SK-N-SH (cell line): ENCODE measurements around the gene RNF112. TPM values are rescaled to one million over a fixed set of nuclear protein-coding genes. Genes with fewer than 3 reads are reported as not detected.

ENCODE experiments used
- CTCF ChIA-PET: fragments of 300-600, 350-600 bp; formaldehyde crosslinking; extraction: SDS; loops from one replicate; lab custom pipeline; 2021; lab: Yijun Ruan, JAX
- POLR2A ChIA-PET: fragments of 350-600 bp; sonication (Branson Sonifier 250); formaldehyde crosslinking; extraction: SDS; loops from one replicate; lab custom pipeline; 2020; ENCODE audit warnings: antibody characterized with exemption, inconsistent platforms; lab: Yijun Ruan, JAX
- DNase-seq: peaks from one replicate; pipeline ENCODE4 v3.0.0; 2012
- H2AFZ ChIP-seq: fragments of 200-600 bp; sonication (generic); 2 replicates; pipeline ENCODE4 v1.8.1; 2016; ENCODE audit warnings: antibody characterized with exemption, mild to moderate bottlenecking, low read depth
- H3F3A ChIP-seq: fragments of 200-600 bp; sonication (generic); replicated peaks from 2 replicates; pipeline ENCODE3; 2016; ENCODE audit warnings: antibody characterized with exemption, mild to moderate bottlenecking; ENCODE audit not compliant: insufficient read depth
- H3K27ac ChIP-seq, 2 experiments: fragments of 200-500 bp in 1 of 2; fragments of 200-600 bp in 1 of 2; sonication (Bioruptor generic) in 1 of 2; sonication (generic), shearing (Covaris generic) in 1 of 2; 2 replicates each; pipeline versions ENCODE4 v1.5.1 to v1.6.1; 2014 to 2016; ENCODE audit warnings: low read depth in 2 of 2, inconsistent platforms in 1 of 2, low read length in 1 of 2, mild to moderate bottlenecking in 1 of 2, mixed read lengths in 1 of 2
- H3K27me3 ChIP-seq: fragments of 200-600 bp; sonication (generic), shearing (Covaris generic); 2 replicates; pipeline ENCODE4 v1.6.1; 2016; ENCODE audit warnings: mixed run types; ENCODE audit not compliant: insufficient read depth
- H3K36me3 ChIP-seq, 2 experiments: fragments of 200-500 bp in 1 of 2; fragments of 200-600 bp in 1 of 2; sonication (Bioruptor generic) in 1 of 2; sonication (generic) in 1 of 2; replicated peaks in 1 of 2; 2 replicates each; pipeline versions ENCODE3 to v1.5.1; 2014 to 2016; ENCODE audit warnings: low read length in 1 of 2, mild to moderate bottlenecking in 1 of 2; ENCODE audit not compliant: insufficient read depth in 2 of 2, control insufficient read depth in 1 of 2
- H3K4me1 ChIP-seq, 2 experiments: fragments of 200-500 bp in 1 of 2; fragments of 200-600 bp in 1 of 2; sonication (Bioruptor generic) in 1 of 2; sonication (generic), shearing (Covaris generic) in 1 of 2; 2 replicates each; pipeline versions ENCODE4 v1.5.1 to v1.6.1; 2014 to 2016; ENCODE audit warnings: low read depth in 1 of 2, low read length in 1 of 2, mixed run types in 1 of 2; ENCODE audit not compliant: insufficient read depth in 2 of 2, control insufficient read depth in 1 of 2
- H3K4me2 ChIP-seq: fragments of 200-600 bp; sonication (generic), shearing (Covaris generic); 2 replicates; pipeline ENCODE4 v1.6.1; 2017; ENCODE audit warnings: mixed run types
- H3K4me3 ChIP-seq, 2 experiments: fragments of 200-500 bp in 1 of 2; fragments of 200-600 bp in 1 of 2; sonication (Bioruptor generic) in 1 of 2; sonication (generic), shearing (Covaris generic) in 1 of 2; 2 replicates each; pipeline versions ENCODE4 v1.5.1 to v1.8.1; 2014 to 2016; ENCODE audit warnings: low read depth in 2 of 2, inconsistent platforms in 1 of 2, low read length in 1 of 2, mild to moderate bottlenecking in 1 of 2, mixed read lengths in 1 of 2, moderate library complexity in 1 of 2
- H3K79me2 ChIP-seq: fragments of 200-600 bp; sonication (generic); 2 replicates; pipeline ENCODE4 v1.8.1; 2017; ENCODE audit warnings: mild to moderate bottlenecking; ENCODE audit not compliant: insufficient read depth
- H3K9ac ChIP-seq: fragments of 200-600 bp; sonication (generic); 2 replicates; pipeline ENCODE4 v1.6.1; 2017; ENCODE audit warnings: mixed run types
- H3K9me2 ChIP-seq: fragments of 200-600 bp; sonication (generic); 2 replicates; pipeline ENCODE4 v1.6.1; 2017; ENCODE audit warnings: mixed run types
- H3K9me3 ChIP-seq: fragments of 200-600 bp; sonication (generic); 2 replicates; pipeline ENCODE4 v1.6.1; 2017; ENCODE audit warnings: mixed run types, mild to moderate bottlenecking, moderate library complexity
- H4K20me1 ChIP-seq: fragments of 200-600 bp; sonication (generic); 2 replicates; pipeline ENCODE4 v1.6.1; 2017; ENCODE audit warnings: mild to moderate bottlenecking, mixed run types; ENCODE audit not compliant: insufficient read depth
- CHD2 ChIP-seq: fragments of 150-350 bp; IDR thresholded peaks from 2 replicates; pipeline ENCODE4 v1.6.1; 2018; ENCODE audit warnings: low read length; ENCODE audit not compliant: partially characterized antibody
- EZH2phosphoT487 ChIP-seq: fragments of 200-600 bp; sonication (generic); IDR thresholded peaks from 2 replicates; pipeline ENCODE4 v1.6.1; 2017; ENCODE audit warnings: low read depth, mixed run types, mild to moderate bottlenecking, antibody characterized with exemption, moderate library complexity, borderline replicate concordance
- FOXJ3 ChIP-seq: sonication (generic); formaldehyde crosslinking; IDR thresholded peaks from 2 replicates; pipeline ENCODE4 v1.5.1; 2020; ENCODE audit warnings: mild to moderate bottlenecking, missing genetic modification reagents
- MEF2A ChIP-seq: IDR thresholded peaks from 2 replicates; pipeline ENCODE4 v1.4.0; 2012; ENCODE audit warnings: low read depth, borderline replicate concordance
- MXI1 ChIP-seq: IDR thresholded peaks from 2 replicates; pipeline ENCODE4 v1.6.1; 2012; ENCODE audit warnings: mild to moderate bottlenecking, low read depth, low read length, improper control_type of control experiment
- NRF1 ChIP-seq: IDR thresholded peaks from 2 replicates; pipeline ENCODE4 v1.6.1; 2012; ENCODE audit warnings: low read depth, mild to moderate bottlenecking, low read length
- POLR2AphosphoS5 ChIP-seq: IDR thresholded peaks from 2 replicates; pipeline ENCODE4 v1.6.1; 2012; ENCODE audit warnings: low read depth, low read length
- RCOR1 ChIP-seq: fragments of 150-350 bp; IDR thresholded peaks from 2 replicates; pipeline ENCODE4 v1.6.1; 2017; ENCODE audit warnings: antibody characterized with exemption, low read length
- RXRA ChIP-seq: IDR thresholded peaks from 2 replicates; pipeline ENCODE4 v1.4.0; 2012; ENCODE audit warnings: low read depth, mild to moderate bottlenecking, borderline replicate concordance
- SIN3A ChIP-seq: IDR thresholded peaks from 2 replicates; pipeline ENCODE4 v1.6.1; 2012; ENCODE audit warnings: low read depth, mild to moderate bottlenecking, low read length, moderate library complexity, borderline replicate concordance
- TCF12 ChIP-seq: IDR thresholded peaks from 2 replicates; pipeline ENCODE4 v1.4.0; 2012
- TEAD4 ChIP-seq: IDR thresholded peaks from 2 replicates; pipeline ENCODE4 v1.4.0; 2012; ENCODE audit warnings: mild to moderate bottlenecking, borderline replicate concordance; ENCODE audit not compliant: insufficient read depth
- WGBS: methylation state at CpG from one replicate; pipeline ENCODE4 v1.1.6; 2017; ENCODE audit warnings: low lambda C conversion rate; 5-methylcytosine and 5-hydroxymethylcytosine counted together
- polyA plus RNA-seq, 3 experiments: library from polyadenylated mRNA; depleted of rRNA; stranded (reverse); fragments of >200 nt; gene quantifications; 2 replicates each; pipeline ENCODE4 v1.2.3, GENCODE V29; 2012
- TF ChIP-seq, protein P1 (sequence below): IDR thresholded peaks from 2 replicates; pipeline ENCODE4 v1.6.1; 2012; ENCODE audit warnings: mild to moderate bottlenecking, low read depth, low read length, moderate library complexity
- TF ChIP-seq, protein P2 (sequence below): fragments of 150-350 bp; IDR thresholded peaks from 2 replicates; pipeline ENCODE4 v1.6.1; 2016; ENCODE audit warnings: mild to moderate bottlenecking, low read depth, low read length
- TF ChIP-seq, protein P3 (sequence below): IDR thresholded peaks from 2 replicates; pipeline ENCODE4 v1.4.0; 2012; ENCODE audit warnings: low read depth

Gene RNF112
- polyA plus RNA-seq, 1 of the 3 experiments (the other 2 are of a cell fraction), result 22.6 TPM

DNA sequence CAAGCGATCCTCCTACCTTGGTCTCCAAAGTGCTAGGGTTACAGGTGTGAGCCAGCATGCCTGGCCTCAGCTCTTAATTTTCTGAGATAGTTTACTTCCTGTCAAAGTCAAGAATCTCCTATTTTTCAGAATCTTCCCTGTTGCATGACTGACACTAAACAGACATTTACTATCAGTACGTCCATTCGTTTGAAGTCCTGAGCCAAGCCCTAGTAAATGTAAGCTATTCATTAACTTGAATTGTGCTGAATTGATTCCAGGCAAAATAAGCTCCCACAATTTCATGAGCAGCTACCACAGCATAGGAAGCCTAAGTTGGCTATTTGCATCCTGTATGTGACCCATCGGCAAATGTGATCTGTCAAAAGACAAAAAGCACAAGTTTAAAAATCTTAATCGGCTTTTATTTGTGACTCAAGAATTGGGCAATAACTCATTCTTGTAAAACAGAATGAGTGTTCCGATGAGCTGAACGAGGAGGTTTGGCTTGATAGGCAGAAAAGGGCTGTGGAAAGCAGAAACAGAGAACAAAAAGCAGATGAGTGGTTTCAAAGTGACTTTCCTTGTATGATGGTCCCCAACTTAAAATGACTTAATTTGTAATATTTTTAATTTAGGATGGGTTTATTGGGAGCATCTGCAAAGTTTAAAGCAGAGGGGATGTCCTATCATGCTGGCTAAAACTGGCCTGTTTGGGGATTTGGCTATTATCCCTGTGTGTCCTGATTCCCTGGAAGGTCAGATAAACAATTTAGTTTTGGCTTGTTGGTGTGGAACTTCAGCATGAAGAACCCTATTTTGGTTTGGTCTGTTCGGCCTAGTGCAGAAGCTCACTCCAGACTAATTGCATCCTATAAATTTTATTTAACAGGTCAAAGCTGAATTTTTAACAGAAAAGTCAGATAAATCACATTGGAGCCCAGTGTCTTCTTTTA, 14.2 kb downstream of the RNF112 start:
- CTCF ChIA-PET, result interaction anchor here (0.6 to 2.1 kb wide), 6 partner anchors 8 to 1160 kb away, joined by 3 to 13 read pairs (median 3); partner anchors contain the start of gene B9D1
- no peak for DNase-seq
- TF ChIP-seq MXI1 (no peak), SIN3A (no peak), NRF1 (no peak), MEF2A (no peak), EZH2phosphoT487 (no peak), TEAD4 (no peak), FOXJ3 (CRISPR knock-in tag) (no peak), RXRA (no peak), RCOR1 (no peak), TCF12 (no peak), CHD2 (no peak), POLR2AphosphoS5 (no peak)
- TF ChIP-seq, protein P1, sequence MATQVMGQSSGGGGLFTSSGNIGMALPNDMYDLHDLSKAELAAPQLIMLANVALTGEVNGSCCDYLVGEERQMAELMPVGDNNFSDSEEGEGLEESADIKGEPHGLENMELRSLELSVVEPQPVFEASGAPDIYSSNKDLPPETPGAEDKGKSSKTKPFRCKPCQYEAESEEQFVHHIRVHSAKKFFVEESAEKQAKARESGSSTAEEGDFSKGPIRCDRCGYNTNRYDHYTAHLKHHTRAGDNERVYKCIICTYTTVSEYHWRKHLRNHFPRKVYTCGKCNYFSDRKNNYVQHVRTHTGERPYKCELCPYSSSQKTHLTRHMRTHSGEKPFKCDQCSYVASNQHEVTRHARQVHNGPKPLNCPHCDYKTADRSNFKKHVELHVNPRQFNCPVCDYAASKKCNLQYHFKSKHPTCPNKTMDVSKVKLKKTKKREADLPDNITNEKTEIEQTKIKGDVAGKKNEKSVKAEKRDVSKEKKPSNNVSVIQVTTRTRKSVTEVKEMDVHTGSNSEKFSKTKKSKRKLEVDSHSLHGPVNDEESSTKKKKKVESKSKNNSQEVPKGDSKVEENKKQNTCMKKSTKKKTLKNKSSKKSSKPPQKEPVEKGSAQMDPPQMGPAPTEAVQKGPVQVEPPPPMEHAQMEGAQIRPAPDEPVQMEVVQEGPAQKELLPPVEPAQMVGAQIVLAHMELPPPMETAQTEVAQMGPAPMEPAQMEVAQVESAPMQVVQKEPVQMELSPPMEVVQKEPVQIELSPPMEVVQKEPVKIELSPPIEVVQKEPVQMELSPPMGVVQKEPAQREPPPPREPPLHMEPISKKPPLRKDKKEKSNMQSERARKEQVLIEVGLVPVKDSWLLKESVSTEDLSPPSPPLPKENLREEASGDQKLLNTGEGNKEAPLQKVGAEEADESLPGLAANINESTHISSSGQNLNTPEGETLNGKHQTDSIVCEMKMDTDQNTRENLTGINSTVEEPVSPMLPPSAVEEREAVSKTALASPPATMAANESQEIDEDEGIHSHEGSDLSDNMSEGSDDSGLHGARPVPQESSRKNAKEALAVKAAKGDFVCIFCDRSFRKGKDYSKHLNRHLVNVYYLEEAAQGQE, result no peak
- TF ChIP-seq, protein P2, sequence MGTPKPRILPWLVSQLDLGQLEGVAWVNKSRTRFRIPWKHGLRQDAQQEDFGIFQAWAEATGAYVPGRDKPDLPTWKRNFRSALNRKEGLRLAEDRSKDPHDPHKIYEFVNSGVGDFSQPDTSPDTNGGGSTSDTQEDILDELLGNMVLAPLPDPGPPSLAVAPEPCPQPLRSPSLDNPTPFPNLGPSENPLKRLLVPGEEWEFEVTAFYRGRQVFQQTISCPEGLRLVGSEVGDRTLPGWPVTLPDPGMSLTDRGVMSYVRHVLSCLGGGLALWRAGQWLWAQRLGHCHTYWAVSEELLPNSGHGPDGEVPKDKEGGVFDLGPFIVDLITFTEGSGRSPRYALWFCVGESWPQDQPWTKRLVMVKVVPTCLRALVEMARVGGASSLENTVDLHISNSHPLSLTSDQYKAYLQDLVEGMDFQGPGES, result no peak
- TF ChIP-seq, protein P3, sequence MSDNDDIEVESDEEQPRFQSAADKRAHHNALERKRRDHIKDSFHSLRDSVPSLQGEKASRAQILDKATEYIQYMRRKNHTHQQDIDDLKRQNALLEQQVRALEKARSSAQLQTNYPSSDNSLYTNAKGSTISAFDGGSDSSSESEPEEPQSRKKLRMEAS, result no peak
- TF ChIP-seq, all 33 proteins: peak for 0
- H3K79me2 ChIP-seq, result no peaks in the 10 kb centered on the region
- POLR2A ChIA-PET, result no interaction called here
- no peaks in the 10 kb centered on the region for H4K20me1 ChIP-seq
- 75% methylated on average over 8 of the region's 8 CpGs for WGBS
- no peak overlapping the region for H3K27ac ChIP-seq
- H3K9ac ChIP-seq, result no peak overlapping the region
- no peaks in the 10 kb centered on the region for H3K36me3 ChIP-seq
- no peak overlapping the region for H3K4me2 ChIP-seq
- no peaks in the 10 kb centered on the region for H3K9me3 ChIP-seq
- H2AFZ ChIP-seq, result no peak overlapping the region
- H3K4me3 ChIP-seq, result no peak overlapping the region
- no peaks in the 10 kb centered on the region for H3K27me3 ChIP-seq
- H3K9me2 ChIP-seq, result no peaks in the 10 kb centered on the region
- no peaks in the 10 kb centered on the region for H3K4me1 ChIP-seq
- H3F3A ChIP-seq, result no peaks in the 10 kb centered on the region
